OCI-LY7 (cell line): ENCODE data around the gene IP6K3. TPM values are rescaled to one million over a fixed set of nuclear protein-coding genes. Genes with fewer than 3 reads are reported as not detected.

Source experiments
- BruUV-seq: library from RNA; stranded (reverse); fragments of 400-500 nt; replicated peaks from 2 replicates; lab custom pipeline; 2021; lab: Mats Ljungman, UMichigan
- CTCF ChIA-PET: fragments of 300-600 bp; sonication (Branson Sonifier 250); formaldehyde crosslinking; loops from one replicate; lab custom pipeline; 2022; ENCODE audit warnings: antibody characterized with exemption; ENCODE audit not compliant: unreplicated experiment; lab: Charles Lee
- POLR2A ChIA-PET: fragments of 300-600 bp; sonication (Branson Sonifier 250); formaldehyde crosslinking; loops from one replicate; lab custom pipeline; 2022; ENCODE audit warnings: antibody characterized with exemption; lab: Charles Lee
- DNase-seq: peaks from one replicate; pipeline ENCODE4 v3.0.0-alpha.2; 2015; ENCODE audit warnings: low spot score
- H2AFZ ChIP-seq: fragments of 200-600 bp; sonication (generic), shearing (Covaris generic); 2 replicates; pipeline ENCODE4 v1.6.1; 2014; ENCODE audit warnings: mild to moderate bottlenecking, antibody characterized with exemption, low read length, moderate library complexity
- H3K27ac ChIP-seq: fragments of 200-600 bp; sonication (generic); 2 replicates; pipeline ENCODE4 v1.5.1; 2014; ENCODE audit warnings: mixed run types, low read depth, mild to moderate bottlenecking, moderate library complexity, low read length, inconsistent platforms; ENCODE audit not compliant: poor library complexity, severe bottlenecking
- H3K36me3 ChIP-seq: fragments of 200-600 bp; sonication (generic); 2 replicates; pipeline ENCODE4 v1.6.1; 2014; ENCODE audit warnings: mild to moderate bottlenecking, antibody characterized with exemption, low read length, moderate library complexity, mixed read lengths; ENCODE audit not compliant: insufficient read depth
- H3K4me1 ChIP-seq: fragments of 200-600 bp; sonication (generic); 2 replicates; pipeline ENCODE4 v1.5.1; 2014; ENCODE audit warnings: mild to moderate bottlenecking, low read length; ENCODE audit not compliant: insufficient read depth, poor library complexity, severe bottlenecking
- H3K4me2 ChIP-seq: fragments of 200-600 bp; sonication (generic); 2 replicates; pipeline ENCODE4 v1.6.1; 2014; ENCODE audit warnings: mild to moderate bottlenecking, low read length
- H3K4me3 ChIP-seq: fragments of 200-600 bp; sonication (generic); 2 replicates; pipeline ENCODE4 v1.5.1; 2014; ENCODE audit warnings: mild to moderate bottlenecking, low read depth, low read length; ENCODE audit not compliant: poor library complexity, severe bottlenecking
- H3K79me2 ChIP-seq: fragments of 200-600 bp; sonication (generic); 2 replicates; pipeline ENCODE4 v1.6.1; 2016; ENCODE audit warnings: low read depth, mild to moderate bottlenecking, low read length, moderate library complexity, mixed read lengths; ENCODE audit not compliant: insufficient read depth
- H3K9me2 ChIP-seq: fragments of 200-600 bp; sonication (generic); 2 replicates; pipeline ENCODE4 v1.6.1; 2016; ENCODE audit warnings: mild to moderate bottlenecking, low read length, mixed read lengths; ENCODE audit not compliant: insufficient read depth
- H3K9me3 ChIP-seq: fragments of 200-600 bp; sonication (generic); 2 replicates; pipeline ENCODE4 v1.6.1; 2014; ENCODE audit warnings: mild to moderate bottlenecking, mixed run types, low read length, mixed read lengths
- H4K20me1 ChIP-seq: fragments of 200-600 bp; sonication (generic); 2 replicates; pipeline ENCODE4 v1.6.1; 2014; ENCODE audit warnings: mild to moderate bottlenecking, antibody characterized with exemption, low read length, moderate library complexity, mixed read lengths; ENCODE audit not compliant: insufficient read depth
- EZH2phosphoT487 ChIP-seq: fragments of 200-600 bp; sonication (generic); IDR thresholded peaks from 2 replicates; pipeline ENCODE4 v1.6.1; 2018; ENCODE audit warnings: low read depth, borderline replicate concordance, mild to moderate bottlenecking, mixed run types, antibody characterized with exemption, low read length, moderate library complexity, mixed read lengths
- intact Hi-C: fragments of 100-400 bp; cut with micrococcal nuclease; formaldehyde crosslinking; loops from one replicate; pipeline ENCODE4 v1.10.0; 2022; ENCODE audit not compliant: unreplicated experiment
- total RNA-seq, 2 experiments: library from RNA; depleted of rRNA in 1 of 2; stranded (reverse); fragments of >200 nt in 1 of 2; shearing (Covaris generic) in 1 of 2; gene quantifications; 2 replicates each; pipeline ENCODE4 v1.2.3, GENCODE V29; 2014 to 2022
- TF ChIP-seq, protein P1 (sequence below): fragments of 200-600 bp; sonication (generic); conservative IDR thresholded peaks from 2 replicates; pipeline ENCODE4 v1.5.1; 2014; ENCODE audit warnings: mild to moderate bottlenecking, antibody characterized with exemption, low read length, moderate library complexity, mixed read lengths

The IP6K3 gene
- total RNA-seq, 2 experiments from 2014 or later = not detected

- H2AFZ ChIP-seq = no peak overlapping the region
- no peak for DNase-seq
- H3K4me3 ChIP-seq = no peak overlapping the region
- POLR2A ChIA-PET = no interaction called here
- peaks cover 15% of the 10 kb centered on the region; the same call in 1 of the 2 replicates for H3K79me2 ChIP-seq
- H3K36me3 ChIP-seq = peaks cover 4% of the 10 kb centered on the region; the same call in 1 of the 2 replicates
- BruUV-seq = no TSS peak
- peaks cover 12% of the 10 kb centered on the region; the same call in 1 of the 2 replicates for H4K20me1 ChIP-seq
- peaks cover 13% of the 10 kb centered on the region for H3K4me1 ChIP-seq
- no peak overlapping the region for H3K4me2 ChIP-seq
- H3K9me3 ChIP-seq = no peaks in the 10 kb centered on the region
- intact Hi-C loops = no loop called here
- no peaks in the 10 kb centered on the region for H3K9me2 ChIP-seq
- CTCF ChIA-PET = no interaction called here
- TF ChIP-seq EZH2phosphoT487 = no peak
- TF ChIP-seq, protein P1, sequence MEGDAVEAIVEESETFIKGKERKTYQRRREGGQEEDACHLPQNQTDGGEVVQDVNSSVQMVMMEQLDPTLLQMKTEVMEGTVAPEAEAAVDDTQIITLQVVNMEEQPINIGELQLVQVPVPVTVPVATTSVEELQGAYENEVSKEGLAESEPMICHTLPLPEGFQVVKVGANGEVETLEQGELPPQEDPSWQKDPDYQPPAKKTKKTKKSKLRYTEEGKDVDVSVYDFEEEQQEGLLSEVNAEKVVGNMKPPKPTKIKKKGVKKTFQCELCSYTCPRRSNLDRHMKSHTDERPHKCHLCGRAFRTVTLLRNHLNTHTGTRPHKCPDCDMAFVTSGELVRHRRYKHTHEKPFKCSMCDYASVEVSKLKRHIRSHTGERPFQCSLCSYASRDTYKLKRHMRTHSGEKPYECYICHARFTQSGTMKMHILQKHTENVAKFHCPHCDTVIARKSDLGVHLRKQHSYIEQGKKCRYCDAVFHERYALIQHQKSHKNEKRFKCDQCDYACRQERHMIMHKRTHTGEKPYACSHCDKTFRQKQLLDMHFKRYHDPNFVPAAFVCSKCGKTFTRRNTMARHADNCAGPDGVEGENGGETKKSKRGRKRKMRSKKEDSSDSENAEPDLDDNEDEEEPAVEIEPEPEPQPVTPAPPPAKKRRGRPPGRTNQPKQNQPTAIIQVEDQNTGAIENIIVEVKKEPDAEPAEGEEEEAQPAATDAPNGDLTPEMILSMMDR = no peak
- H3K27ac ChIP-seq = no peak overlapping the region
These were observed 44.9 kb upstream of the IP6K3 start for GRCh38 chr6:33791620-33792019.

GRCh38 chr6:33790910-33791309 is 44.2 kb upstream of the IP6K3 start:
- ChIA-PET POLR2A (no interaction called here), CTCF (no interaction called here)
- Histone ChIP-seq H2AFZ (no peak overlapping the region), H3K4me2 (no peak overlapping the region), H3K9me3 (no peaks in the 10 kb centered on the region), H3K27ac (no peak overlapping the region), H3K4me1 (peaks cover 18% of the 10 kb centered on the region), H3K9me2 (no peaks in the 10 kb centered on the region), H4K20me1 (peaks cover 14% of the 10 kb centered on the region; the same call in 1 of the 2 replicates), H3K4me3 (no peak overlapping the region), H3K36me3 (peaks cover 11% of the 10 kb centered on the region), H3K79me2 (peaks cover 20% of the 10 kb centered on the region; the same call in 1 of the 2 replicates)
- TF ChIP-seq EZH2phosphoT487 = no peak
- TF ChIP-seq, protein P1 = no peak
- intact Hi-C loops = no loop called here
- no TSS peak for BruUV-seq
- DNase-seq = no peak

DNA sequence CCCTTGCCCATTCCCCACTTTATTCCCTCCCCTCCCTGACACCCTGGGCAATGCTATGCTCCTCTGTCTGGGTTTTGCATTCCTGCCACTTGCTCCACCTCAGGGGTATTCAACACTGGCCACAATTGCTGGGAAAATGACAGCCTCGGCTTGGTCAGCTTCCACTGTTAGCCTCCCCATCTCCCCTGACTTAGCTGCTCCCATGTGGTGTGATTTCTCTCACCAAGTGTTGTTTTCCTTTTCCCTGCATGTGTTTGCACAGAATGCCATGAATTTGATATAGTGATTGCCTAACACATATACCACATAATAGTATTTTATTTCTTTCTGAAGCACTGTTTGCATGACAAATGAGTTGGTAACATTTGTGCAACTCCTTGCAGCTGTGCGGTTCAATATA is 43.7 kb upstream of the IP6K3 start:
- H4K20me1 ChIP-seq = peaks cover 14% of the 10 kb centered on the region; the same call in 1 of the 2 replicates
- no peak overlapping the region for H3K27ac ChIP-seq
- H3K4me1 ChIP-seq = peaks cover 23% of the 10 kb centered on the region
- CTCF ChIA-PET = no interaction called here
- H3K79me2 ChIP-seq = peaks cover 20% of the 10 kb centered on the region; the same call in 1 of the 2 replicates
- H3K36me3 ChIP-seq = peaks cover 15% of the 10 kb centered on the region
- TF ChIP-seq, protein P1 = no peak
- TF ChIP-seq EZH2phosphoT487 = no peak
- H3K9me3 ChIP-seq = no peaks in the 10 kb centered on the region
- no peak overlapping the region for H3K4me3 ChIP-seq
- intact Hi-C loops = no loop called here
- no peaks in the 10 kb centered on the region for H3K9me2 ChIP-seq
- POLR2A ChIA-PET = no interaction called here
- no peak overlapping the region for H2AFZ ChIP-seq
- BruUV-seq = no TSS peak
- no peak for DNase-seq
- H3K4me2 ChIP-seq = no peak overlapping the region
